Measurements from ENCODE around the gene PPP1R1C.

GRCh38 chr2:182069416-182069815, 83.8 kb downstream of the PPP1R1C start:
- no peak for TF ChIP-seq POLR2A (IDR thresholded peaks at IDR 0.05)
- TF ChIP-seq CTCF (IDR thresholded peaks at IDR 0.05) = no peak
